ENCODE measurements around the gene SLC44A5. TPM values are rescaled to one million over a fixed set of nuclear protein-coding genes. Genes with fewer than 3 reads are reported as not detected.

Gene SLC44A5
- total and polyA plus RNA-seq, 2 donors from 2014 or later, result 0.66 to 5.0 TPM

DNA sequence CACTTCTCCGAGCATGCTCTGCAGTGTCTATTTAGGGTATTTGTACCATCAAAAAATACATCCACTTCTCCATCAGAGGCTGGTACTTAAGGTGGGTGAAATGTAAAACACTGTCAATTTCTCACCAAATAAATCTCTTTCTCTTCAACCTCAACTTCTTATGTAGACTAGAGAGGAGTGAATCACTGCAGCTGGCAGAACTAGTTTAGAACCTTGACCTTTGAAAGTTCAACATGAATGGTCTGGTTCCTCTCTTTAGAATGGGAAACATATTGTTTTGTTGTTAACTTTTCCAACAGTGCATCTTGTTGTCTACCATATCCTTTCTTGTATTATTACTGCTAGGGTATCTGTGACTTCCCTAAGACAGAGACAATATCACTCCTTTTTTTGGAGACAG, 20.1 kb upstream of the SLC44A5 start:
- Histone ChIP-seq H3K27me3 (ENCODE audit: control insufficient read depth, insufficient read depth, low read length) (no peaks in the 10 kb centered on the region), H3K9ac (ENCODE audit: low read length in 3 of 3) (no peak overlapping the region), H3K4me3 (ENCODE audit: low read length in 3 of 3) (no peak overlapping the region), H3K9me3 (ENCODE audit: control insufficient read depth in 2 of 3, insufficient read depth in 1 of 3, low read length in 3 of 3) (no peaks in the 10 kb centered on the region), H3K27ac (ENCODE audit: low read depth in 2 of 2, low read length in 2 of 2) (no peak overlapping the region), H3K36me3 (ENCODE audit: control insufficient read depth in 2 of 3, insufficient read depth in 3 of 3, low read length in 3 of 3) (no peaks in the 10 kb centered on the region), H3K4me1 (ENCODE audit: control insufficient read depth in 2 of 3, insufficient read depth in 2 of 3, low read depth in 1 of 3, low read length in 3 of 3) (no peaks in the 10 kb centered on the region)
- TF ChIP-seq, protein P1, sequence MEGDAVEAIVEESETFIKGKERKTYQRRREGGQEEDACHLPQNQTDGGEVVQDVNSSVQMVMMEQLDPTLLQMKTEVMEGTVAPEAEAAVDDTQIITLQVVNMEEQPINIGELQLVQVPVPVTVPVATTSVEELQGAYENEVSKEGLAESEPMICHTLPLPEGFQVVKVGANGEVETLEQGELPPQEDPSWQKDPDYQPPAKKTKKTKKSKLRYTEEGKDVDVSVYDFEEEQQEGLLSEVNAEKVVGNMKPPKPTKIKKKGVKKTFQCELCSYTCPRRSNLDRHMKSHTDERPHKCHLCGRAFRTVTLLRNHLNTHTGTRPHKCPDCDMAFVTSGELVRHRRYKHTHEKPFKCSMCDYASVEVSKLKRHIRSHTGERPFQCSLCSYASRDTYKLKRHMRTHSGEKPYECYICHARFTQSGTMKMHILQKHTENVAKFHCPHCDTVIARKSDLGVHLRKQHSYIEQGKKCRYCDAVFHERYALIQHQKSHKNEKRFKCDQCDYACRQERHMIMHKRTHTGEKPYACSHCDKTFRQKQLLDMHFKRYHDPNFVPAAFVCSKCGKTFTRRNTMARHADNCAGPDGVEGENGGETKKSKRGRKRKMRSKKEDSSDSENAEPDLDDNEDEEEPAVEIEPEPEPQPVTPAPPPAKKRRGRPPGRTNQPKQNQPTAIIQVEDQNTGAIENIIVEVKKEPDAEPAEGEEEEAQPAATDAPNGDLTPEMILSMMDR (IDR thresholded peaks at IDR 0.05; ENCODE audit: borderline replicate concordance, extremely low read depth, insufficient read depth), result no peak
- no peak for FAIRE-seq
- no peak for DNase-seq
- intact Hi-C loops (cut with DNase I), result loop anchor here (5.0 kb wide), 1 partner anchor 364 kb away; no protein-coding TSS in a partner anchor

DNA sequence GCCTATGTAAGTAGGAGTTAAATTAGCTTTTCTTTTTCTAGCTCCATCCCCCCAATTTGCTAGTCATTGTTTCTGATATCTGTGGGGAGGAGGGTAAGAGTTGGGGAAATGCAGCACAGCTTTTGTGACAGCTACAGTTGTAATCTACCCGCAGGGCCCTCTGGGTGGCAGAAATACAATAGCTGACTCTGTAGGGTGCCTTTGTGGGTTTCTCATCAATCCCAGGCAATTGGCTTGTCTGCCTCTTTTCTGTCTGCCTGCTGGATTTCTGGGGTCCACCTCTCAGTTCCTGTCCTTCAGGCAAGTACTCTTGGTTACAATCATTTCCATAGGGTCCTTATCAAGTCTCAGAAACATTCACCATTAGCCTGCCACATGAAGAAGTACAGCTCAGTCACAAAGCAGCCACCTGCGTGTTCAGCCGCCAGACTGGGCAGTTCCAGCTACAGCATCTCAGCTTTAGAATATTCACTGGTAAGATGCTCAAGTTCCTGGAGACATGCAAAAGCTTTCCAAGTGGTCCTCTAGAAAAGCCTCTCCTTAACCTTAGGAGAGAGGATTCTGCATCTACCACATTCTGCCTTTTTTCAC, 19.2 kb upstream of the SLC44A5 start:
- TF ChIP-seq, protein P1 (IDR thresholded peaks at IDR 0.05; ENCODE audit: borderline replicate concordance, extremely low read depth, insufficient read depth), result no peak
- Histone ChIP-seq H3K4me3 (ENCODE audit: low read length in 3 of 3) (no peak overlapping the region), H3K9ac (ENCODE audit: low read length in 3 of 3) (no peak overlapping the region), H3K27me3 (ENCODE audit: control insufficient read depth, insufficient read depth, low read length) (no peaks in the 10 kb centered on the region), H3K36me3 (ENCODE audit: control insufficient read depth in 2 of 3, insufficient read depth in 3 of 3, low read length in 3 of 3) (no peaks in the 10 kb centered on the region), H3K9me3 (ENCODE audit: control insufficient read depth in 2 of 3, insufficient read depth in 1 of 3, low read length in 3 of 3) (no peaks in the 10 kb centered on the region), H3K27ac (ENCODE audit: low read depth in 2 of 2, low read length in 2 of 2) (no peak overlapping the region), H3K4me1 (ENCODE audit: control insufficient read depth in 2 of 3, insufficient read depth in 2 of 3, low read depth in 1 of 3, low read length in 3 of 3) (no peaks in the 10 kb centered on the region)
- FAIRE-seq (no peak), DNase-seq (no peak)
- intact Hi-C loops (cut with DNase I), result loop anchor here (5.0 kb wide), 1 partner anchor 363 kb away; no protein-coding TSS in a partner anchor

DNA sequence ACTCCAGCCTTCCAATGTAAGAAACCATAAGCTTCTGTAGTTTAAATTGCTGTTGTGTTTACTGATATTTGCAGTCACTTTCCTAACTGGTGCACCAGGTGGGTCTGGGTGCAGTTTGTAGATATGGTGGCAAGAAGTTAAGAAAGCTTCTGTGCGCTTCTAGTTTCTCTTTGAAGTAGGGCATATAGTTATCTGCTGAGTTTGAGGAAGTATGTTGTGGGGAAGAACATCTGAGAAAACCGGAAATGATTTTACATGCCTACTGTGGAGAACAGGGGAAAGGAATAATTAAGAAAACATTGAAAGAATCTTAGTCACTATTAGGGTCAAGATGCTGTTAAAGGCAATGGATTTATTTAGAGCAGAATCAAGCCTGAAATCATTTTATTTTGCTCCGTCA, 14.9 kb upstream of the SLC44A5 start:
- H3K9ac ChIP-seq (ENCODE audit: low read length in 3 of 3), result no peak overlapping the region
- no peaks in the 10 kb centered on the region for H3K9me3 ChIP-seq (ENCODE audit: control insufficient read depth in 2 of 3, insufficient read depth in 1 of 3, low read length in 3 of 3)
- no peaks in the 10 kb centered on the region for H3K36me3 ChIP-seq (ENCODE audit: control insufficient read depth in 2 of 3, insufficient read depth in 3 of 3, low read length in 3 of 3)
- H3K4me3 ChIP-seq (ENCODE audit: low read length in 3 of 3), result no peak overlapping the region
- no peaks in the 10 kb centered on the region for H3K4me1 ChIP-seq (ENCODE audit: control insufficient read depth in 2 of 3, insufficient read depth in 2 of 3, low read depth in 1 of 3, low read length in 3 of 3)
- FAIRE-seq, result no peak
- TF ChIP-seq, protein P1 (IDR thresholded peaks at IDR 0.05; ENCODE audit: borderline replicate concordance, extremely low read depth, insufficient read depth), result no peak
- no peaks in the 10 kb centered on the region for H3K27me3 ChIP-seq (ENCODE audit: control insufficient read depth, insufficient read depth, low read length)
- intact Hi-C loops (cut with DNase I), result no loop called here
- DNase-seq, result no peak
- no peak overlapping the region for H3K27ac ChIP-seq (ENCODE audit: low read depth in 2 of 2, low read length in 2 of 2)

DNA sequence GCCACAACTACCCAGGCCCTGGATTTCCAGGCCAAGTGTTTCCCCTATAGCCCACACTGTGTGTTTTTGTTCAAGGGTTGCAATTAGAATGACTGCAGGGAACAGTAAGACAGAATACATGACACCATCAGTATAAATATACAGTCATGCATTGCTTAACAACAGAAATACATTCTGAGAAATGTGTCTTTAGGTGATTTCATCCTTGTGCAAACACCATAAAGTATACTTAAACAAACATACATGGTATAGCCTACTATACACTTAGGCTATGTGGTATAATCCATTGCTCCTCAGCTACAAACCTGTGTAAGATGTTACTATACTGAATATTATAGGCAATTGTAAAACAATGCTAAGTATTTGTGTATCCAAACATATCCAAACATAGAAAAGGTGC, 7.5 kb upstream of the SLC44A5 start:
- intact Hi-C loops (cut with DNase I), result no loop called here
- no peaks in the 10 kb centered on the region for H3K36me3 ChIP-seq (ENCODE audit: control insufficient read depth in 2 of 3, insufficient read depth in 3 of 3, low read length in 3 of 3)
- peaks cover 2% of the 10 kb centered on the region for H3K27me3 ChIP-seq (ENCODE audit: control insufficient read depth, insufficient read depth, low read length)
- no peak overlapping the region for H3K9ac ChIP-seq (ENCODE audit: low read length in 3 of 3)
- DNase-seq (no peak), FAIRE-seq (no peak)
- no peak overlapping the region for H3K4me3 ChIP-seq (ENCODE audit: low read length in 3 of 3)
- TF ChIP-seq, protein P1 (IDR thresholded peaks at IDR 0.05; ENCODE audit: borderline replicate concordance, extremely low read depth, insufficient read depth), result no peak
- H3K27ac ChIP-seq (ENCODE audit: low read depth in 2 of 2, low read length in 2 of 2), result no peak overlapping the region
- peaks cover 0 to 14% (median 5%) of the 10 kb centered on the region in 3 donors for H3K4me1 ChIP-seq (ENCODE audit: control insufficient read depth in 2 of 3, insufficient read depth in 2 of 3, low read depth in 1 of 3, low read length in 3 of 3)
- no peaks in the 10 kb centered on the region for H3K9me3 ChIP-seq (ENCODE audit: control insufficient read depth in 2 of 3, insufficient read depth in 1 of 3, low read length in 3 of 3)

All from kidney (tissue), 14 donors.